OCI-LY3 (cell line): ENCODE data around the gene RBMS3.

Experiments
- CTCF ChIP-seq: fragments of 200-600, 300-600 bp; sonication (generic); IDR thresholded peaks from 2 replicates; pipeline ENCODE4 v1.5.1; 2014; ENCODE audit warnings: antibody characterized with exemption, low read length, low read depth
- EZH2phosphoT487 ChIP-seq: fragments of 200-600 bp; shearing (Covaris generic); IDR thresholded peaks from 2 replicates; pipeline ENCODE4 v1.6.1; 2018; ENCODE audit warnings: antibody characterized with exemption, mixed run types, low read depth

GRCh38 chr3:29758108-29758433, 477.2 kb downstream of the RBMS3 start:
- TF ChIP-seq CTCF (no peak), EZH2phosphoT487 (no peak)
